NCI-H2029 (cell line): ENCODE measurements around the gene MAN2B2.

Experiments
- DNase-seq: peaks from one replicate; lab custom pipeline; 2025; lab: John Stamatoyannopoulos, UW

MAN2B2 gene

GRCh38 chr4:6568148-6568547 is 6.8 kb upstream of the MAN2B2 start:
- DNase-seq = no peak

GRCh38 chr4:6568689-6569332 is 6.2 kb upstream of the MAN2B2 start:
- DNase-seq = no peak

- DNase-seq = no peak
These were observed 3.4 kb upstream of the MAN2B2 start for GRCh38 chr4:6571608-6572007.

- DNase-seq = no peak
These were observed 1.4 kb upstream of the MAN2B2 start for GRCh38 chr4:6573551-6573950.

GRCh38 chr4:6573986-6574746 is 823 bp upstream of the MAN2B2 start:
- DNase-seq = no peak

GRCh38 chr4:6575503-6576240 is 683 bp downstream of the MAN2B2 start:
- DNase-seq = no peak

- DNase-seq = peak; percentile 88
These were observed 1.5 kb downstream of the MAN2B2 start for GRCh38 chr4:6576512-6576911.

- no peak for DNase-seq
These were observed 1.9 kb downstream of the MAN2B2 start for GRCh38 chr4:6576932-6577331.

GRCh38 chr4:6577409-6577808 is 2.4 kb downstream of the MAN2B2 start:
- DNase-seq = no peak

- DNase-seq = no peak
These were observed 3.2 kb downstream of the MAN2B2 start for GRCh38 chr4:6578221-6578620.

- no peak for DNase-seq
These were observed 5.4 kb downstream of the MAN2B2 start for GRCh38 chr4:6580353-6580752.

GRCh38 chr4:6581566-6582121 is 6.7 kb downstream of the MAN2B2 start:
- DNase-seq = no peak

GRCh38 chr4:6582889-6583490 is 8.0 kb downstream of the MAN2B2 start:
- no peak for DNase-seq

GRCh38 chr4:6584865-6585264 is 9.9 kb downstream of the MAN2B2 start:
- no peak for DNase-seq

- DNase-seq = no peak
These were observed 11.8 kb downstream of the MAN2B2 start for GRCh38 chr4:6586715-6587325.

GRCh38 chr4:6589444-6589843 is 14.5 kb downstream of the MAN2B2 start:
- DNase-seq = no peak

- DNase-seq = no peak
These were observed 16.3 kb downstream of the MAN2B2 start for GRCh38 chr4:6591313-6591712.

GRCh38 chr4:6591781-6592180 is 16.8 kb downstream of the MAN2B2 start:
- DNase-seq = no peak

- DNase-seq = no peak
These were observed 18.0 kb downstream of the MAN2B2 start for GRCh38 chr4:6592804-6593563.

GRCh38 chr4:6594341-6594740 is 19.4 kb downstream of the MAN2B2 start:
- DNase-seq = no peak

- DNase-seq = no peak
These were observed 19.9 kb downstream of the MAN2B2 start for GRCh38 chr4:6594826-6595355.
